GM23248 (cell line): ENCODE measurements around the gene SPTLC2.

ENCODE experiments used
- EZH2 ChIP-seq: fragments of 200-600 bp; sonication (generic); IDR thresholded peaks from 2 replicates; pipeline ENCODE4 v1.6.1; 2018; ENCODE audit warnings: antibody characterized with exemption, mild to moderate bottlenecking; ENCODE audit not compliant: insufficient read depth, poor library complexity, severe bottlenecking
- EZH2phosphoT487 ChIP-seq: fragments of 200-600 bp; sonication (generic); IDR thresholded peaks from 2 replicates; pipeline ENCODE4 v1.6.1; 2018; ENCODE audit warnings: antibody characterized with exemption, moderate library complexity, mild to moderate bottlenecking, low read depth; ENCODE audit not compliant: insufficient read depth

GRCh38 chr14:77485901-77486678 is 130.3 kb downstream of the SPTLC2 start:
- TF ChIP-seq EZH2 (no peak), EZH2phosphoT487 (no peak)
